Coronary artery (tissue), 2 donors: ENCODE results near the gene LHFPL5.

ENCODE experiments used
- DNase-seq: peaks from one replicate; pipeline ENCODE4 v3.0.0-alpha.2; 2017; ENCODE audit warnings: low spot score
- H3K27ac ChIP-seq, 2 donors: fragments of 200-600 bp; sonication (generic); one replicate each; pipeline ENCODE4 v1.5.1; 2016 to 2019
- H3K4me3 ChIP-seq: fragments of 200-600 bp; sonication (generic); 2 replicates; pipeline ENCODE4 v1.5.1; 2016; ENCODE audit warnings: mild to moderate bottlenecking, moderate library complexity
- CTCF ChIP-seq: fragments of 200-600 bp; sonication (generic); IDR thresholded peaks from one replicate; pipeline ENCODE4 v1.5.1; 2019; ENCODE audit warnings: antibody characterized with exemption

The LHFPL5 gene

GRCh38 chr6:35790683-35791082 is 14.5 kb upstream of the LHFPL5 start:
- Histone ChIP-seq H3K27ac (no peak overlapping the region), H3K4me3 (no peak overlapping the region)
- no peak for DNase-seq
- TF ChIP-seq CTCF, result no peak

GRCh38 chr6:35794536-35795452 is 10.4 kb upstream of the LHFPL5 start:
- no peak overlapping the region for H3K27ac ChIP-seq
- no peak for TF ChIP-seq CTCF
- H3K4me3 ChIP-seq, result no peak overlapping the region
- DNase-seq, result no peak

GRCh38 chr6:35795453-35796071 is 9.6 kb upstream of the LHFPL5 start:
- Histone ChIP-seq H3K4me3 (no peak overlapping the region), H3K27ac (no peak overlapping the region)
- TF ChIP-seq CTCF, result no peak
- no peak for DNase-seq

- H3K4me3 ChIP-seq, result no peak overlapping the region
- no peak for TF ChIP-seq CTCF
- DNase-seq, result no peak
- H3K27ac ChIP-seq, result no peak overlapping the region
Observed at GRCh38 chr6:35796236-35796635, 8.9 kb upstream of the LHFPL5 start.

- no peak for TF ChIP-seq CTCF
- no peak for DNase-seq
- Histone ChIP-seq H3K4me3 (no peak overlapping the region), H3K27ac (no peak overlapping the region)
Observed at GRCh38 chr6:35797837-35798526, 7.2 kb upstream of the LHFPL5 start.

- no peak for DNase-seq
- Histone ChIP-seq H3K4me3 (no peak overlapping the region), H3K27ac (no peak overlapping the region)
- no peak for TF ChIP-seq CTCF
Observed at GRCh38 chr6:35798706-35799105, 6.4 kb upstream of the LHFPL5 start.
